Stimulated activated naive CD8-positive, alpha-beta T cell treated with anti-CD3 and anti-CD28 coated beads, Interleukin-15, Interleukin-2, amounts not matched to agents 100 U/mL and 50 U/mL, for 24 hours (primary cell): ENCODE results near the gene FAM20A.

Experiments
- ATAC-seq: fragments of 150-1000 bp; cut with Tn5 transposase; one replicate; pipeline ENCODE4 v1.10.0; 2021
- DNase-seq: peaks from one replicate; pipeline ENCODE4 v3.0.0; 2021

FAM20A gene

DNA sequence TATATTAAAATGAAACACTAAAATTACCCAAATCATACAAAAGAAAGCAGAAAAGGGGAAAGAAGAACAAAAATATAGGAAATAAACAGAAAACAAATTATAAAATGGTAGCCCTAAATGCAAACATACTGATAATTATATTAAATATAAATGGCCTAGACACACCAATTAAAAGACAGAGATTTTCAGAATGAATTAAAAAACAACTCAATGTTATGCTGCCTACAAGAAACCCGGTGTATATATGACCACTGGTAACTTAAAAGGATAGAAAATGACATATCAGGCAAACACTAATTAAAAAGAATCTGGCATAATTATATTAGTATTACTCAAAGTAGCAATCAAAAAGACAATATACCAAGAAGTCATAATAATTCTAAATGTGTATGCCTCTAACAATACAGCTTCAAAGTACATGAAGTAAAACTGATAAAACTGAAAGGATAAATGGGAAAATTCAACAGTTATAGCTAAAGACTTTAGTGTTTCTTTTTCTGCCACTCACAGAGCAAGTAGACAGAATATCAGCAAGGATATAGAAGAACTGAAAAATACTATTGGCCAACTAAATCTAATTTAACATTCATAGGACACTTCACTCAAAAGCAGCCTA lies 7.5 kb upstream of the FAM20A start:
- DNase-seq = no peak
- ATAC-seq = no peak

DNA sequence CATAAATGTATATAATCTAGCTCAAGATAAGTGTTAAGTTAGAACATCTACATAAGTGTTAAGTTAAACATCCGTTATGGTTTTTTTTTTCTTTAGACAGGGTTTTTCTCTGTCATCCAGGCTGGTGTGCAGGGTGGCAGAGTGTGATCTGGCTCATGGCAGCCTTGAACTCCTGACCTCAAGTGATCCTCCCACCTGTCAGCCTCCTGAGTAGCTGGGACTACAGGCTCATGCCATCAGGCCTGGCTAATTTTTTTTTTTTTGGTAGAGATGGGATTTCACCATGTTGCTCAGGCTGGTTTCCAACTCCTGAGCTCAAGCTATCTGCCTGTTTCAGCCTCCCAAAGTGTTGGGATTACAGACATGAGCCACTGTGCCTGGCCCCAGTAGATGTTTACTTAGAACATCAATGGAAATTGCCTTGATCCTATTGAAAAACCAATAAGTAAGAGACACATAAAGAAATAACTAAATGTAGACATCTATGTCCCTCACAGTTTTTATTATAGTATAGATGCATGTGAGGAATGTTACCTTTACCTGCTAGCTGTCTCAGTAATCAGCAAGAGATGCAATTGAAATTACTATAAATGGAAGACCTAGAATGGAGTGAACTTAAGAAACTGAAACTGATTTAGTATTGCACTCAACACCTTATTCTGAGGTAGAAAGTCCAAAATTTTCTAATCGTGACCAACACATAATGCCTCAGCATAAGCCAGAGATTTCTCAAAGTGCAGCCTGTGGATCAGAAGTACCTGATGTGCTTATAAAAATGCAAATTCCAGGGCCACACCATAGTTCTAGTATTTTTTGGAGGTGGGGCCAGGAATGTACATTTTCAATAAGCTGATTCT lies 5.5 kb upstream of the FAM20A start:
- ATAC-seq = no peak
- no peak for DNase-seq

DNA sequence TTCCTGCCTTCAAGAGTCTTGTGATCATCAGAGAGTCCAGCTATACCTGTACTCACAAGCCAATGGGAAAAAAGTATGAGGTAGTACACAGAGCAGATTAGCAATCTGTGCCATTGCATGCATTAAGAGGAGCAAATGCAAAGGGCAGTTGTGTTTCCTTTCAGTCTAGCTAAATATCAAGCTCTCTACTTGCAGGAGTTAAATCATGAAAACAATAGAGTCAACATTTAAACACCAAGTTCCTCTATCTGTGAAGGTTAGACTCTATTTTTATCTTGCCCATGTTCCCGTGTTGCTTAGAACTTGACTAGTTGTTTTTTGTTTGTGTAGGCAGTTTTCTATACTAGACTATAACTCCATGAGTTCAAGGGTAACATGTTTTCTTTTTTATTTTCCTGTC lies 4.7 kb upstream of the FAM20A start:
- DNase-seq (no peak), ATAC-seq (no peak)

DNA sequence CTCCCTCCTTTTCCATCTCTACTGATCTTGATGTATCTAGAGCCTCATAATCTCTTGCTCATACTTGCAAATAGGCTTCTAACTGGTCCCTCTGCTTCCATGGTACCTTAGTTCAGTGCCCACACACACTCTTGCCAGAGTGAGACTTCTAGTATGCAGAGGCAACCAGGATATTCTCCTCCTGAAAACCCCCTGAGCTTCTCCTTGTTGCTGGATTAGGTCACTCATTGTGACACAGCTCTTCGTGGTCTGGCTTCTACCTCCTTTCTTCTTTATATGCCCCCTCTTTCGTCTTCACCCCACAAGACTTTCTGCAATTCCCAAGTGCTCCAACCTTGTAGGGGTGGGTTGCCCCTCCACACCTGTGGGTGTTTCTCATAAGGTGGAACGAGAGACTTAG lies 2.5 kb upstream of the FAM20A start:
- no peak for ATAC-seq
- DNase-seq = no peak

DNA sequence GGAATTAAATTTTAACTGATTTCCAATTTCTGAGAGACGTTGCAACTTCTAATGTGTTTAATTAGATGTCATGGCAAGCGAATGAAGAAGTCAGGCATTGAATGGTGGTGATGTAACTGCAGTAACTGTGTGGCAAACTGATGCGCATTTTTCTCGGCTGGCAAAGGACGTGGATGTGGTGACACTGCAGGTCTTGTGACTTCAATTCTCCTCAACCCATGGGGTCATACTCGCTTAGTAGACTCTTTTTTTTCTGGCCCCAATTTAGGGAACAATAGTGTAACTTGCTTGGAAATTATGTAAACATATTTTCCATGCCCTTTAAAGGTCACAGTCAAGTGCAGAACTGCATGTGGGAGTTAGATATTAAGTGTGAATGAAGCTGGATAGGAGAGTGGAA lies 1.9 kb upstream of the FAM20A start:
- DNase-seq = no peak
- no peak for ATAC-seq

DNA sequence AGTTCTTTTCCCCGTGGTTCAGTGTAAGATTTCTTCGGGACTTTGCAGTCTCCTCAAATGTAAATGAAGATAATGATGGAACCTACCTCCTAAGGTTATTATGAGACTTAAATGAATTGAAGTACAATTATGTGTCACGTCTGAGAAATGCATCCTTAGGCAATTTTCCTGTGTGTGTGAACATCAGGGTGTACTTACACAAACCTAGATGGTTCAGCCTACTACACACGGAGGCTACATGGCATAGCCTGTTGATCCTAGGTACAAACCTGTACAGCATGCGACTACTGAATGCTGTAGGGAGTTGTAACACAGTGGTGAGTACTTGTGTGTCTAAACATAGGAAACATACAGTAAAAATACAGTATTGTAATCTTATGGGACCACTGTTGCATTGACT lies 1.1 kb upstream of the FAM20A start:
- no peak for DNase-seq
- ATAC-seq = no peak

DNA sequence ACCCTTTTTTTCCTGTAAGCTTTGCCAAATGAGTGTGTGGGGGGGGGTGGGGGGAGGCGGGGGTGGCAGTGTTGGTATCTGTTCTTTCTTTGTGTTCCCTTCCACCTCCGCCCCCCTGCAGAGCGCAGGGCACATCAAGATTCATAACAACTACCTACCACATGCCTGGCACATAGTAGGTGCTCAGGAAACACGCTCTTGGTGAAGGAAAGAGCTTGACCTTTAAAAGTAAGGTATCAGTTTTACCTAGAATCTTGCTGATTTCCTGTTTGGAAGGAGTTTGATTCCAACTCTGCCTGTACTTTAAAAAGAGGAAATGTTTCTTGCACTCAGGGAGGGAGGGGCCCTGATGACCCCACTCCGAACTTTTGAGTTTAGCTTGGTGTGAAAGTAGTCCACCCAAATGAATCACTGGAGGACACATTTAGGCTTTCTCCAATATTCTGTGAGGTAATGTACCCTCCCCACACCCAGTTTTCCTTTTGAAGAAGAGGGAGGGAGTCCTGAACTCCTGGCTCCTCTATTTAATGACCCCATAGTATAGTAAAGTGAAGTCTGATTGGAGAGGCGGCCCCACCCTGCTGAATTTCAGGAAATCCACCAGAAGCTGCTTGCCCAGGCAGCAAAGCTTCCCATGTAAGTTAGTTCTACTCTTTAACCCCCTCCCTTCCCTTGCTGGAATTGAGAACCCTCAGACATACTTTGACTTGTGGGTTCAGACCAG lies 560 bp upstream of the FAM20A start:
- DNase-seq (no peak), ATAC-seq (no peak)

DNA sequence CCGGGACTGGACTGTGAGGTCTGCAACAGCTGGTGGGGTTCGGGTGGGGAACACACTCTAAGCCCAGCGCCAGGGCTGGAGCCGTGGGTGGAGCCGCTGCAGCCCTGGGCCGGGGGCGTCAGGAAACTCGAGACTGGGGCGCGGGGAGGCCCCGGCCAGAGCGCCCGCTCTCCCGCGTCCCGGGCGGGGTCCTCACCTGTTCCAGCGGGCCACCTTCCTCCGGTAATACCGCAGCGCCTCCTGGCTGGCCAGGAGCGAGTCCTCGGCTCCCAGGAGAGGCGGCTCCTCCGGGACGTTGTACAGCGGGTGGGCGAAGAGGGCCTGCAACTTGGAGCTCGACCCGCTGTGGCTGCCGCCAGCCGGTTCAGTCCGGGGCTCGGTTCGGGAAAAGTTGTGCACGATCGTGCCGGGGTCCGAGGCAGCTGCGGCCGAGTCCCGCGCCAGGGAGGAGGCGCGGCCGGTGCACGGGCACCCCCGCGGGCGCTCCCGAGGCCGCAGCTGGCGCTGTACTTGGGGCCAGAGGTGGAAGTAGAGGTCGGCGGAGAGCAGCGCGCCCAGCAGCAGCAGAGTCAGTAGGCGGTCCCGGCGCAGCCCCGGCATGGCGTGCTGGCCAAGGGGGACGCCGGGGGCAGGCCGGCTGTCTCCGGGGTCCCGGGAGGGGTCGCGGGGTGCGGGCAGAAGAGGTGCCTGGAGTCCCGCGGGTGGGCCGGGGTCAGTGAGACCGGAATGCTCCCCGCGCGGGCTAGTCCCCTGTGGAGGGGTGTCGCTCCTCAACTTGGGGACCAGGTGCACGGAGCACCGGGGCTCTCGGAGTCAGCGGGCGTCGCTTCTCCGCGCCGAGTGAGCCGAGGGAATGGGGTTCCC lies 868 bp downstream of the FAM20A start:
- peak; percentile 41 for ATAC-seq
- peak; percentile 18 for DNase-seq

DNA sequence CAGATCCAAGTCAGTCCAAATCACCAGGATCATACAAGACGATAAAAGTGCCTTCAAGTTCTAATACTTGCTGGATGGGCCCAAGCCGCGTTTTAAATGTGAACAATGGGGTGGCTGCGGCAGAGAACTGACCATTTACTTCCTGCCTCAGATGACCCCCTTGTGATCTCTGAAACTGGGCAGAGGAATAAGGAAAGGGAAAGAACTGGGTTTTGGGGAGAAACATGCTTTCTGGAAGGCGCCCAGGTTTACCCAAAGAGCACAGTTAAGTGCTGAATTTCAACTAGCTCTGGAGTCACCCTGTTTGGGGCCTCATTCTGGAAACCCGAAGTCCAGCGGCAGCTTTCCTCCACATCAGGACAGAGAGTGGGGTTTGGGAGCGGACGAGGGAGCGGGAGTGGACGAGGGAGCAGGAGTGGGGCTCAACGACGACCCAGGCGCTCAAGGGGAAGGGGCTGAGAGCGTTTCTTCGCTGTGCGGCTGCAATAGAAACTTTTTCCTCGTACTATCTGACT lies 1.6 kb downstream of the FAM20A start:
- ATAC-seq = no peak
- no peak for DNase-seq

DNA sequence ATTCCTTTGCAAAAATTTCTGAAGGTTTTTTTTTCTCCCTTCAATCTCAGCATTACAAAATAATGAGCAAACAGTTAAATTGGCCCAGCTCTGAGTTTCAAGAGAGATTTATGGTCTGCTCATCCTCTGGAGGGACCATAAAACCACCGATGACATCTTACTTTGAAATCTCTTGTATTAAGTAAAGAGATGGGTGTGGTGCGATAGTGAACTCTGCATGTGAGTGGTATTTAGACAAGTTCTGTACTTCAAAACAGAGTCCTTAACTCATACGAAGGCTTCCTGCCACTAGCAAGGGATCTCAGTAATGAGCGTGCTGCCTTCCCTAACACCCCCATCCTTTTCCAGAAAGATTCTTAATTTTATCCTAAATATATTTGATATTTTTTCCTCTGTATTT lies 2.1 kb downstream of the FAM20A start:
- ATAC-seq = no peak

DNA sequence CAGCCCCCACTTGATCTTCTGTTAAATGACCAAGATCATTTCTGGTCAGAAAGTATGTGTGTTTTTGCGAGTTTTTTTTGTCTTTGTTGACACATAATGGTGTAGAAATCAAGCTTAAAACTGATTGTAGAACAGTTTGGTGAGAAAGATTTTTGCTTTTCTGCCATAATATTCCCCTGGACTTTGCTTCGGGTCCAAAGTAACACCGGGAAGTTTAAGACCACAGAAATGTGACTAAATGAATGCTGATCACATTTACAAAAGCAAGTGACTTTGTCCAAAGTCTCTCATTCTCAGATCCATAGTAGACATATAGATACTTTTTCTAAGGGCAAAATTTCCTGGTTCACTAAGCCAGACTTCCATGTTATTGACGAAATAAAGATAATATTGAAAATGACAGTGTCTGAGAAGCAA lies 2.6 kb downstream of the FAM20A start:
- DNase-seq = no peak
- no peak for ATAC-seq

More for the DNA sequence above, 2.1 kb downstream of the FAM20A start:
- no peak for DNase-seq

DNA sequence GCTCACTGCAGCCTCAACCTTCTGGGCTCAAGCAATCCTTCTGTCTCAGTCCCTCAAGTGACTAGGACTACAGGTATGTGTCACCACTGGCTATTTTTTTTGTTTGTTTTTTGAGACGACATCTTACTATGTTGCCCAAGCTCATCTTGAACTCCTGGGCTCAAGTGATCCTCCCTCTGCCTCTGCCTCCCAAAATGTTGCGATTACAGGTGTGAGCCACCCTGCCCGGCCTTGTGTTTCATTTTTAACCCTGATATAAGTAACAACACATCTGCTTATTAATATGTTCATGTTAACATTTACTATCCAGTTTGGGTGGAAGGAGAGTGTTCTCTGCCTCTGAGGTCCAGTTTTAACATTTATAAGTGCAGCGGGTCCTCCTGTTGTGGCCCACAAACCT lies 3.1 kb downstream of the FAM20A start:
- DNase-seq (no peak), ATAC-seq (no peak)

DNA sequence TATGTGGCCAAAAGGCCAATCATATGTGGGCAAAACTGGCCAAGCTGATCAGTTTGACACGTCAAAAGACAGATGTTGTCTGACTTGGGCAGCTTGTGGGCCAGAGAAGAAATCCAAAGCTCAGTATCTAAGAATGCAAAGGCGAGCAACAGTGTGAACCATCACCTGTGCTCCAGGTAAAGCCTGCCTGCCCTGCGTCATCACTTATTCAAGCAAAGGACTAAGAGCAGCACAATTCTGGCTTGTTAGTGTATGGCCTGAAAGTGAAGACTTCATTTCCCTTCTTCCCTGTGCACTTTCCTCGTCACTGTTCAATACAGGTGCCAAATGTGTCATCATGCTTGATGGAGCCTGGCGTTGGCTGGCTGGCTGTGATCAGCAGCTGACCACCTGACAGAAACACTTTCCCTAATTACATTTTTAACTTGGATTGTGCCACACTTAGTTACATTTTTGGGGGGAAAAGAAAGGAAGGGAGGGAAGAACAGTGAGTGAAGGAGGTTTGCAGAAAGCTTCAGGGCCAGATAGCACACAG lies 4.7 kb downstream of the FAM20A start:
- no peak for DNase-seq
- ATAC-seq = no peak

DNA sequence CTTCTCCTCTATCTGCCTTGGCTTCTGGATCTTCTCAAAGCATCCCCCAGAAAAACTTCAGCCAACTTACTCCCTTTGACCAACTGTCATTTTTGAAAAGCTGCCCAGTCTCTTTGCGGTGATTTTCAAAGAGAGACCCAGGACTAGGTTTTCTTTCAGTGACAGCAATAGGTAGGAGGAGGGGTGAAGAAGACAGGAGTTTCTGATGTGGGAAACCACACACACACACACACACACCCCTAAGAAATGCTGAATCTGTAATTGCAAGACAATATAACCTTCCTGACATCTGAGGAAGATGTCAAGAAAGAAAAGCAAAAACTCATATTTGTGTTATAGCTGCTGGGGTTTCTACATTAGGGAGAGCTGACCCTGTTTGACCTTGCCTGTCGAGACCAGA lies 5.2 kb downstream of the FAM20A start:
- no peak for ATAC-seq
- no peak for DNase-seq

DNA sequence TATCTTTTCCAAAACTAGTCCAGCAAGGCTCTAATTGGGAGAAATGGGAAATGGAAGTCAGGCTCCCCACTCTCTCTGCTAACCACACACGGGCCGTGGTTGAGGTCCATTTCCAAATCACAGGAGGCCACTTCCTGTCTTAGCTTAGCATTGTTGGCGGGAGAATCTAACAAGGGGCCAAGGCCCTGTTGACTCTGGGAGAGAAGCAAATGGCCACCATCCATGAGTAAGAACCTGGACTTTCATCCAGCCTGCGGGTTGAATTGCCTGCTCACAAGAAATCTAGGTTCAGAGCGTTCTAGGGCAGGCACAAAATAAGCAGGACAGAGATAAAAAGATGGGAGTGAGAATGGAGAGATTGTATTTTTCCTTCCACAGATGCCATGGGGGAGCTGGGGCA lies 5.7 kb downstream of the FAM20A start:
- DNase-seq (no peak), ATAC-seq (no peak)

DNA sequence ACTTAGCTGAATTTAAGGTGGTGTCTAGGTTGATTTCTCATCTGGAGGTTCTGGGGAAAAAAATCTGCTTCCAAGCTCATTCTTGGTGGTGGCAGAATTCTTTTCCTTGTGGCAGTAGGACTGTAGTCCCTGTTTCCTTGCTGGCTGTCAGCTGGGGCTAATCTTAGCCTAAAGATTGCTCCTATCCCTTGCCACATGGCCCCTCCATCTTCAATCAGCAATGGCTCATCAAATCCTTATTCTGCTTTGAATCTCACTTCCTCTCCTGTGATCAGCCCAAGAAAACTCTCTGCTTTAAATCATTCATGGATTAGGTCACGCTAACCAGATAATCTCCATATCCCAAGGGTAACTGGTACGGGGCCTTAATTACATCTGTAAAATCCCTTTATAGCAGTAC lies 6.6 kb downstream of the FAM20A start:
- ATAC-seq (no peak), DNase-seq (no peak)

DNA sequence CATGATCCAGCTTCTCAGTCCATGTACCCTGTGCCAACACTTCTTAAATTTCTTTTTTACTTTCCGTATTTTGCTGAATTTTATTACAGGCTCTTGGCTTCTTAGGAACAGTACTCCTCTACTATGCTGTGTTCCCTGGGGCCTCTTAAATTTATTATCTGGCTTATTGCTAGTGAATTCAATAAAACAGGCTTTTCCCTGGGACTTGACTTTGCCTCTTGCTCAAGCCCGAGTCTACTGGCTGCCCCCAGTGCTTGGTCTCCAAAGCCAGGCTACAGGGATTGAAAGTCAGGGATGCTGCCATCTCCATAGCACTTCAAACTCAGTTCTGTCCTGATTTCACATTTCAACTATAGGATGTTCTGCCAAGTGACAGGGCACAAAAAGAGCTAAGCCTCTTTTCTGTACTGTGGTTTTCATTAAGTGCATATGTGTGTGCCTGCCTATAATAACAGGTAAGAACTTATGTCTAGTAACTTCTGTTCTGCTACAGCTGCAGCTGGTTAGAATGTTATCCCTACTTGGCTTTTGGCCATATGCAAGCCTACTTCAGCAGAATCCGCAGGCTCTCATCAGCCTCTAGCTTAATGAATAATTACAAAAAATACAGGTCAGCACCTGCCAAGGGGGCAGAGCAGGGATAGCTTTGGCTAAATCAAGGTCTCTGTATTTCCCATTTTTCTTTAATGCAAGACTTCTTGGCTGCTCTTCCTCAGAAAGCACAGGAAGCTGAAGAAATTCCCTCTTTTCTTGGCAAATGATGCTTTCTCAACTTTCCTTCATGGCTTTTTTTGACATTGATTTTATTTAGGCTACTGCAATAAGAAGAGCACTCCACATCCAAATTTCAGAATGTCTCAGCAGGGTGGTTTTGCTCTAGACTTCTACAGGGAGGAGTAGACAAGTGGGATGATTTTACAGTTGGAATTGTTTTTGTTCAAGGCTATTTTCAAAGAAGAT lies 8.2 kb downstream of the FAM20A start:
- ATAC-seq (no peak), DNase-seq (no peak)

DNA sequence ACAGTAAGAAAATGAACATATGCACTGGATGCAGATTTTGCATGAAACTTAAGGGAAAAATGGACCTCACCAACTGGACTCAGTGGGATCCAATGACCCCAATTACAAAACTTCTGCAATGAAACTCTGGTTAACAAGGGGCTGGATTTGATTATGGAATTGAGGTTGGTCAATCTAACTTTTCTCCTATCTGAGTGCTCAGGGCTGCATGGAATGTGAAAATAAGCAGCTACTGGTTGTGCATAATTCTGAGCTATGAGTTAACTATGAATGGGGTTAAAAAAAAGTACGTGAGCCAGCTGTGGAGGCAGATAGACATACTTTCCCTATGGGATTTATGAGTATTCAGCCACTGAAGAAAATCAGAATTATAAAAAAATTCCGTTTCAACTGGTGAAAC lies 9.2 kb downstream of the FAM20A start:
- no peak for DNase-seq
- no peak for ATAC-seq

DNA sequence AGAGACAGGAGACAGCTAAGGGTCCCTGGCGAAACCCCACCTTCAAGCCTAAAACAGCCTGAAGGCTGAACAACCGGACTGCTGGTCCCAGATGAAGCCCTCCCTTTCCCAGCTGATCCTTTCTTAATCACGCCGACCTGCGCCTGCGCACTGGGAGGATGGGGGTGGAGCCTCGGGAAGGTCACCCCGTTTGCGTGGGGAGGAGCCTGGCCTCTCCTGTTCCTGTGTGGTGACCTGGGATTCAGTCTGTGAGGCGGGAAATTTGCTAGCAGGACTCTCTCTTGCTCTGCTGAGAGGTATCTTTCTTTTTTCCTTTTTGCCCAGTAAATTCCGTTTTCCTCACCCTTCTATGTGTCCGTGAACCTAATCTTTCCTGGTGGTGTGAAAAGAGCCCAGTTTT lies 9.6 kb downstream of the FAM20A start:
- ATAC-seq = no peak
- DNase-seq = no peak

DNA sequence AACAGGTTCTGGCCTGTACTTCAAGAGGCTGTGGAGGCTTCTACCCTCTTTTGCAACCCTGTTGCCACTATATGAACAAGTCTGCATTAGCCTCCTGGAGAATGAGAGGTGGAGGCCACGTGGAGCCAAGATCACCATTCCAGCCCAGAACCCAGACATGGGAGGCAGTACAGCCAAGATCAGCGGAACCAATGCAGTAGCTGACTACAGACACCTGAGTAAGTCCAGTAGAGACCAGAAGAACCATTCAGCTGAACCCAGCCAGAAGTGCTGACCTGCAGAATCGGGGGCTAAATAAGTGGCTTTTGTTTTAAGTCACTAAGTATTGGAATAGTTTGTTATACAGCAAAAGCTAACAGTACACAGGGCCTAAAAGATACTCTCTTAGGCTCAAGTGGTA lies 12.1 kb downstream of the FAM20A start:
- ATAC-seq = no peak
- no peak for DNase-seq

DNA sequence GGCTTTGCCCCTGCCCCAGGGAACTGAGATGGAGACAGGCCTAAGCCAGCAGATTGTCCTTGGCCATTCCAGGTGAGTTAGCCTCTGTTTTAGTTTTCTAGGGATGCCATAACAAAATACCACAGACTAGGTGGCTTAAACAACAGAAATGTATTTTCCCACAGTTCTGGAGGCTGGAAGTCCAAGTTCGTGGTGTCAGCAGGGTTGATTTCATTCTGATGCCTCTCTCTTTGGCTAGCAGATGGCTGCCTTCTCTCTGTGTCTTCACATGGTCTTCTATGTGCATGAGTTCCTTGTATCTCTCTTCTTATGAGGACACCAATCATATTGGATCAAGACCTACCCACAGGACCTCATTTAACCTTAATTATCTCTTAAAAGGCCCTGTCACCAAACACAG lies 12.8 kb downstream of the FAM20A start:
- DNase-seq (no peak), ATAC-seq (no peak)
